Measurements from ENCODE around the gene ATF6B.
A peak's percentile ranks its signal among the peaks of the same experiment; 100 is the strongest.

The ATF6B gene

DNA sequence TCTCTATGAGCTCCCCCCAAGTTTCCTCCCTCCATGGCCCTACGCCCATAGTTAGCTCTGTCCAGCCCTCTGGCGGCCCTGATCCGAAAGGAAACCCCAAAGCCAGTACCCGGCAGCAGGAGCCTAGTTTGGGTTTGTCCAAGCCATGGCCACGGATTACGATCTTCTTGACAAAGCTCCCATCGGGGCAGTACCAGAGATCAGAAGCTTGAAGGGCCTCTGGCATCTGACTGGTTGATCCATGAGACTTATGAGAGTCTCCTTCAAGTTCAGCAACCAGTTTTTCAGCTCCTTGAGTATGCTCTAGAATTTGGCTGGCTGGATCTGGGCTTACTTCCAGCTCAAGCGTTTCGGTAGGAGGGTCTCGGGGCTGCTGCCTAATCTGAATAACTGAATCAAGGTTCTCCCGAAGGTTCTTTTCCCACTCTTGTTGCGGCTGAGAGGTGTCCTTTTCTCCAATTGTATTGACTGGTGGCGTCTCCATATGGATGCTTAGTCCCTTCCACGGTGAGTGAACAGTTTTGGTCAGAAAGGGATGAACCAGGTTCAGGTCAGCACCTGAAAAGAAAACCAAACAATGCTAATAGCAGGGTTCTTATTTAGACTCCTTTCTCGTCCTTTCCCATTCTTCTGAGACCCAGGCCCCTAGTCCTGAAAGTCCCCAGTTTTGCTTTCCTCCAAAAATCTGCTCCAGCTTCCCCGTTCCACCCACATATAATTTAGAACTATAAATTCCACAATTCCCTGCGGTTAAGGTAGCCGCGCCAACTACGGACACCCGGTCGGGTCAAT lies 1.4 kb upstream of the ATF6B start:
- no peak for DNase-seq

DNA sequence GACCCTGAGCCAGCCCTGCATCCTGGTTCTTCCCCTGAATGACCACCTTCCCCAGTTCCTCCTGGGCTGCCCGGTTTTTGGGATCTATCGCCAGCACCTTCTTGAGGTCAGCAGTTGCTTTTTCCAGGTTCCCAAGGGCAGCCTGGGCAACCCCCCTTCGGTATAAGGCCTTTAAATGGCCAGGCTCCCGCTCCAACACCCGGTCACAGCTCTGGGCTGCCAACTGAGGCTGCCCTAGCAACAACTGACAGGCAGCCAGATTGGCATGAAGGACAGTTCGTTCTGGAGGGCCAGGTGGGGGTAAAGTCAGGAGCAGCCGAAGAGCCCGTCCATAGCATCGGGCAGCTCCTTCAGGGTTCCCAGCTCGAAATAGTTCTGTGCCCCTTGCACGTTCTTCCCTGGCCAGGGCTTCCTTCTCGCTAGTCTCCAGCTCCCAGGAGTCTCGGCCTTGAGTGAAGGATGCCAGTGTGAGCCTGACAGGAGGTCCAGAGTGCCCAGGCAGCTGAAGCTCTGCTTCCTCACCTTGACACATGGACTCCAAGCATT lies 778 bp upstream of the ATF6B start:
- no peak for DNase-seq

DNA sequence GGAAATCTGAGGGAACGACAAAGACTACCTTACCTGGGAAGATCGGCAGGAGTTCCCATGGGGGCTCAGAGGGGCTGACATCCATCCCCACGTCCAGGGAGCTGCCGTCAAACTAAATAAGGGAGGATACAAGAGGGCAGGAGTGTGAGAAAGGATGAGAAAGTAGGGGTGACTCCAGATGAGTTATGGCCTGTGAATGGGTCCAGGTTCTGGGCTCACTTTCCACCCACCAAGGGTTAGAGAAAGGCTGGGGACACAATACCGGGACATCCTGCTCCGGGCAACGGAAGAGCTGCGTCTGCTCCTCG lies 683 bp downstream of the ATF6B start:
- no peak for DNase-seq

DNA sequence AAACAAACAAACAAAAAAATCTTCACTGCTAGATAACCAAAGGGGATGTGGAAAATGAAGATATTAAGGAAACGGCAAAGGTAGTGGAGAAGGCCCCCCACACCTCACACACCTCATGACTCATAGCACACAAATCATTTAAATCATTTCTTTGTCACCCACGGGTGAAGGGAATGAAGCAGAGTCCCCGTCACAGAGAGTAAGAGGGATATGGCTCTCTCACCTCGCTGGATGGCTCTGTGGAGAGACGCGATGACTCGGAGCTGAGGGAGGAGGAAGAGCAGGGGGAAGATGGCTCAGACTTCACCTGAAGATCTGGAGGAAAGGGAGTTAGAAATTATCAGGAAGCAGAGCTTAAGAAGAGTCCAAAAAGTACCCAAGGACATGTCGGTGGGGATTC lies 1.2 kb downstream of the ATF6B start:
- no peak for DNase-seq

DNA sequence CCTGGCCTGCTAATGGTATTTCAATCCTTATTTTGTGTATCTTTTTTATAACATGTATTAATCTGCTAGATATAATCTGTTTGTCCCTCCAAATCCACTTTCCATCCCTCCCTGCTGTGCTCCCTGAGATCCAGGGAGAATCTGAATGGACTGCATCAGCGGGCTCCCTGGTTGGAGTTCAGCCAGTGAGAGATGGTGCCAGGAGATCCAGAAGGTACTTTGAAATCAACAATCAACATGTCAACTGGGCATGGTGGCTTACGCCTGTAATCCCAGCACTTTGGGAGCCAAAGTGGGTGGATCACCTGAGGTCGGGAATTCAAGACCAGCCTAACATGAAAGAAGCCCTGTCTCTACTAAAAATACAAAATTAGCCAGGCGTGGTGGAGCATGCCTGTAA lies 4.4 kb downstream of the ATF6B start:
- DNase-seq, result no peak

DNA sequence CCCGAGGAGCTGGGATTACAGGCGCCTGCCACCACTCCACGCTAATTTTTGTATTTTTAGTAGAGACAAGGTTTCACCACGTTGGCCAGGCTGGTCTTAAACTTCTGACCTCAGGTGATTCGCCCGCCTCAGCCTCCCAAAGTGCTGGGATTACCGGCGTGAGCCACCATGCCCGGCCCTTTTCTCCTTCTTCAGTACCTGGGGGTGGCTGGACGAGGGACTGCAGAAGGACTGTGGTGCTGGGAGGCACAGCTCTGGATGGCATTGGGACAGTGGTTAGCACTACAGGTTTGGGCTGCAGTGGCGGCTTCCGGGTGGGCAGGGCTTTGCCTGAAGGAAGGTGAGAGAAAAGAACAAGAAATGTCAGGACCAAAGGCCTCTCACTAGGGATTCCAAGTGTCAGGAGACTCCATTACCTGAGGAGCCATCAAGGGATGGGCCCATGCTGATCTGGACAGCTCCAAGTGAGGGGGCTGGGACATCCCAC lies 7.4 kb downstream of the ATF6B start:
- DNase-seq, result no peak

DNA sequence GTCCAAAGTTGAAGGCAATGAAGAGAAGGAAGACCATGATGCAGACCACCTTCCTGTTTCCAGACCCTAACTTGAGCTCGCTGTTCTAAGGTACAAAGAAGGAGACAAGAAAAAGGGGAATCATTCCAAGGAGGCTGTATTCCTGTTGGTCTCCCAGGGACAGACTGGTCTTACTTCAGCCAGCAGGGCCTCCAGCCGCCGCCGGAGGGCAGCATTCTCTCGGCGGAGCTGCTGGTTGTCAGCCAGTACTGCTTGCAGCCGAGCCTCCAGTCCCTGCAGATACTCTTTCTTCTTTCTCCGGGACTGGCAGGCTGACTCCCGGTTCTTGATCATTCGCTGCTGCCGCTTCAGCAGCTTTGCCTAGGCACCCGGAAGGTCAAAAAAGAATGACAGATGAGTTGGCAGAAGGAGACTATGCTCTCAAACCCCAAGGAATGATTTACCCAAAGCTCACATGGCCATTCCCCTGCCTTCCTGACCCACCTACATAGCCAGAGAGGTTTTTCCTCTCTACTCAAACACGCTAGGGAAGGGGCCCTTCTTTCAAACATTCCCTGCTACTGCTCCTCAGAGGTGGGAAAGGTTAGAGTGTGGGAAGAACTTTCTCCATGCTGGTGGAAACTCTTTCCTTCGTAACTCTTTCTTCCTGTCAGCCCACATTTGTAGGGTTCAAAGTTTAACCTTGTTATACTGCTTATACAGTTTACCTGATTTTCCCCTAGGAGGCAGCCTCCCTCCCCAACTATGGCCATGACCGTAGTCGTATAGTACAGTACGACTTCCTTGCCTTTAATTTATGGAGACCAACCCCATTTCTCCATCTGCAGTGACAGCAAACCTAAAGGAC lies 9.0 kb downstream of the ATF6B start:
- DNase-seq, result peak; percentile 61

DNA sequence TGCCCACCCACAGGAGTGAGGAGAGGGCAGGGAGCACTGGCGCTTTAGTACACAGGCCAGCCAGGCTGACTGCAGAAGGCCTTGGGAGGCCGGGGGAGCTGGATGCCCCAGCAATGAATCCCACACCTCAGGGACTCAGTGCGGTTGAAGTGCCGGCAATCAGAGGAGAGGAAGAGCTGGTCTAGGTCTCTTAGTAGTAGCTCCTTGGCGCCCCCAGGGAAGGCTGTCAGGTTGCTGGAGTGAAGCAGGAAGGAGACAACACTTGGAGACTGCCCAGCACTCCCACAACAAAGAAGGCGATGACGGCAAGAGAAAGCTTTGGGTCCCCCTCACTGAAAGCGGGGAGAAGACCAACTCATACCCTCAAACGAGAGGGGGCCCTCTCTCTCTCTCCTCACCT lies 10.6 kb downstream of the ATF6B start:
- DNase-seq, result no peak

DNA sequence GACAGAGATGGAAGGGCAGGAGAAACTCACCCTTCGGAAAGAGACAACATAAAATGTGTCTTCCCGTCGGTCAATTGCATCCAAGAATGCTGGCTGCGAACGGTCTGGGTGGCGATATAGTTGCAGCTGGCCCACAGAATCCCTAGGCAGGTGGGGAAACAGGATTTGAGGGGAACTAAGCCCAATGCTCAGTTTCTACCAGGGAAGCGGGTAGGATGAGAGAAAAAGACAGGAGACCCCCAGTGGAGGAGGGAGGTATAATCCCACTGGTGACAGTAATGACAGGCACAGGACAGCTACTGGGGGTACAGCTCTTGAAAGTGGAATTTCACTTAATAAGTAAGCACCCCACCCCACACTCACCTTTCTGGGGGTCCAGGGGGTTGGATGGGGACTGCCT lies 11.4 kb downstream of the ATF6B start:
- no peak for DNase-seq

DNA sequence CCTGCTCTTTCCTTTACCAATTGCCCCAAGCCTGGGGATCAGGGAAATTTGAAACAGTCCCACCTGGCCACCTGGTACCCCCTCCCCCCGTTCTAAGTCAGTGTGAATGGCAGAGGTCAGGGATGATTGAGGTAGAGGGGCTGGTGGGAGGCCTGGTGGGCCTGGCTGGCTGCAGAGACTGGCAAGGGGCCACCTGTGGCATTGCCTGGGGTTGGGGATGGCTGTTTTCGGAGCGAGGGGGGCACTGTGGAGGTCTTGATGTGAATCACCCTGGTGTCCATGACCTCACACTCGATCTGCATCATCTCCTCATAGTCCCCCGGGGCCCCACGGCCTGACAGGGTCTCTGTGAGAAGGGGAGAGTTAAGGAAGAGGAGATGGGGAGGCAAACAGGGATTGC lies 12.4 kb downstream of the ATF6B start:
- no peak for DNase-seq

DNA sequence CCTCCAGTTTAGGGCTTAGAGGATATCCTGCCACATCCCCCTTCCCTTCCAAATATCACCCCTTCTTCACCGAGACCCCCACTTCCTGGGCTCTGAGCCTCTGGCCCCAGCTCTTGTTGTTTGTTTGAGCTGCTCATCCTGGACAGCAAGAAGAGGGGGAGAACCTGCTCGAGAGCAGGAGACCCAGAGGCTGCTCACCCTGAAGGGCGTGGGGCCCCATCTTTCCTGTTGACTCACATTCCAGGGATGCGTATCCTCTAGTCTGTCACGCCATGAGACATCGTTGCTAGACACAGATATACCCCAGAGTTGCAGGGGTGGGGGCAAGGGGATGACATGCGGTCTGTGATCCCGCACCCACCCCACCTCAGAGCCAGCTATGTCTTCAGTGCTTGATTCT lies 13.2 kb downstream of the ATF6B start:
- peak; percentile 8 for DNase-seq

DNA sequence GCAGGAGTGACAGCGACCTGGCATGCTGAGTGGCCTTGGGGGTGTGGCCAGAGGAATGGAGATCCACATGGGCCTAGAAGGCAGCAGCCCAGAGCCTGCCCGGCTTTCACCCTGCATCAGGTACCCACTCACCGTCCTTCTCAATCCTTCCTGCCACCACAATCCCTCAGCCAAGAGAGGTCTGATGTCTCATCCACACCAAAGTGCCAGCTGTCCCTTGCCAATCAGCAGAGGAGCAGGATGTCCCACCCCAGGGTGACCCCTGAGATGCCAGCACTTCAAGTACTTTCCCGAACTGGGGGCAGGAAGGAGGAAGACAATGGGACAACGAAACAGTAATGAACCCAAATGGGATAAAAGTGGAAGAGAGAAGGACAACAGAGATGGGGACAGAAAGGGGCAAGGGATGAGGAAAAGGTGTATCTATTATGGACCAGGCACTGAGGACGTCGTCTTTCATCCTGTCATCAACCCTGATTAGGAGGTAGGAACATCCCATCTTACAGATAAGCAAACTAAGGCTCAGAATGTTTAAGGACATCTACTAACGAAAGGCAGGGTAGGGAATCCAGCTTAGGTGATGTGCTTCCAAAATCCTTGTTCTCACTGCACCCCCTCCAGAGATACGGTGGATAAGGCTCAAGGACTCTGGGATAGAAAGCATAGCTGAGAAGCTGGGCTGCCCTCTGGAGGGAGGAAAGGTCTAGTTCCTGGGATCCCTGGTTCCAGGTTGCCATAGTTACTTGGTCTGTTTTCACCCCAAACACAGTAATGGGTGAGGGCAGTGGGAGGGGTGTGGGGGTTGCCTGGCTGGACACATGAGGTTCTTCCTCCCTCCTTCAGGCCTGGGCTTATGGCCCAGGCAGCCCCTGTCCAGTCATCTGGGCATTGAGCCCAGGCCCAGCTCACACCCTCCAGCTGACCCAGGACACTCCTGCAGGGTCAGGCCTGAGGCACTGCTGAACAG lies 14.4 kb downstream of the ATF6B start:
- DNase-seq, result peak; percentile 85

DNA sequence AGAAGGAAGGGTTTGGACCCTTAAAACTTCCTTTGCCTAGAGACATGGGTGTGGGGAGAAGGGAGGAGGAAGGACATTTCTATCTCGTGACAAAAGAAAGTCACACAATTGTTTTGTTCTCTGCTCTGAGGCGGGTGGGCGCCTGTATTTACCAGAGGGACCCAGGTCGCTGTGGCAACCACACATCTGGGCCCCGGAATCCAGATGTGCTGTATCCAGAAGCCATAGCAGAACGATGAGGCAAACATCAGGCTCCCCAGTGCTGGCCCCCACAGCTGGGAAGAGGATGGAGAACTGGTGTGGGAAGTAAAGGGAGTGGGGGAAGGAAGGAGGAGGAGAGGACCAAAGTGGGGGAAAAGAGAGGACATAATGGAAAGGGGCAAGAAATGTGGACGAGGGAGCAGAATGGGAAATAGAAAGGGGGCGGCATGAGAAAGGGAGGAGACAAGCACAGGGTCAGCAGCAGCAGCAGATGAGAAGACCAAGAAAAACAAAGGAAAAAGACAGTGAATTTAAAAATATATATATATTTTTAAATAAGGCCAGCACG lies 15.5 kb downstream of the ATF6B start:
- no peak for DNase-seq

DNA sequence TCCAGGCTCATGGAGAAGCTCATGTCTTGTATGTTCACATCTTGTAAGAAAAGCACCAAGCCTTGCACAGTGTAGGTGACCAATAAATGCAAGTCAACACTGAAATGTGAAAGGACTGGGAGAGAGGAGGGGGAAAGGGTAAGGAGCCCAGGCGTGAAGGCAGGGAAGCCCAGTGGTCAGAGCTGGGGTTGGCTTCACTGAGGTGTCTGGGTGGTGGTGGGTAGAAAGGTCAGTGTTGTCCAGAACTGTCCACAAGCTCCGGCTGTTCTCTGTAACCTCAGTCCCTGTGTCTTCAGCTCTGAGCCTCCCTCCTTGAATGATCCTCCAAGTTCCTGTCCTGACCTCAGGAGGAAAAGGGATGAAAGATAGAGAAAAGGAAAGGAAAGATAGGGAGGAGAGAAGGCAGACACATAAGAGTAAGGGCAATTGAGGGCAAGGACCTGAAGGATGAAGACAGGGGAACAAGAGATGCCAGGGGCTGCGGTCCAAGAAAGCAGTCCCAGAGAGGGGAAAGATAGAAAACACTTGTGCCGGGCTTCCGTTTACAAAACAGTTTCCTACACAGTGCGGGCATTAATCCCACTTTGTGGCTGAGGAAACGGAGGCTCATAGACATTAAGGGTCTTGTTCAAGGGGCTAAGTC lies 16.5 kb downstream of the ATF6B start:
- no peak for DNase-seq

DNA sequence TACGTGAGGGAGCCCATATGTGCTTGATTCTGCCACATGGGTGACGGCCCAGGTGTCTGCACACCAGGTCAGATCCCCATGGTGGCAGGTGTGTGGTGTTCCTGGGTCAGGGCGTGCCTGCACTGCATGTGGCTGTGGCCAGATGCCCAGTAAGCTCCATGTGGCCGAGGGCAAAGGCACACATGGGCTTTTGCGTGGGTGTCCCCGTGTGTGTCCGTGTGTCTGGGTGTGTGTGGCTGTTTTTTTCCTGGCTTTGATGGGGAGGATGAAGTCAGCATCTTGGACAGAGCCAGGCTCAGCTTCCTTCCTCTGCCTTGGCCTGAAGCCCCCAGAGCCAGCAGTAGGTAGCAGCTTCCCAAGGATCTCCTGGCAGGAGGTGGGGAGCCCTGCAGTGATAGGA lies 17.4 kb downstream of the ATF6B start:
- no peak for DNase-seq

DNA sequence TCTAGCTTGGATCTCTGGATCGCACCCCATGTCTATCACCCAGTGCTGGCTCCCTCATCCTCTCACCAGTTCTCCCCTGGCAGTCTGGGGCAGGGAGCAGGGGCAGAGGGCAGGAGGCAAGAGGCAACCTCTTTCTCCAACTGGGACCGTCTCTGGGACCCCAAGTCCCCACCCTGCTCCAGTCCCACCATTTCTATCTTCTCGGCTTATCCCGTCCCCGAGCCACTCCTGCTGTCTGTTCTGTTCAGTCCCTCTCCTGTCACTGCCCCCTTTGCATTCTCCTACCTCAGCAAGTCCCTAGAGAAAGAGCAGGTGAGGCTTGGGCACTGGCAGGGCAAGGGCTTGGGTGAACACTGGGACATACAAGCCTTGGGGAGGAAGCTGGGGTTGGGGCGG lies 18.3 kb downstream of the ATF6B start:
- DNase-seq, result no peak

DNA sequence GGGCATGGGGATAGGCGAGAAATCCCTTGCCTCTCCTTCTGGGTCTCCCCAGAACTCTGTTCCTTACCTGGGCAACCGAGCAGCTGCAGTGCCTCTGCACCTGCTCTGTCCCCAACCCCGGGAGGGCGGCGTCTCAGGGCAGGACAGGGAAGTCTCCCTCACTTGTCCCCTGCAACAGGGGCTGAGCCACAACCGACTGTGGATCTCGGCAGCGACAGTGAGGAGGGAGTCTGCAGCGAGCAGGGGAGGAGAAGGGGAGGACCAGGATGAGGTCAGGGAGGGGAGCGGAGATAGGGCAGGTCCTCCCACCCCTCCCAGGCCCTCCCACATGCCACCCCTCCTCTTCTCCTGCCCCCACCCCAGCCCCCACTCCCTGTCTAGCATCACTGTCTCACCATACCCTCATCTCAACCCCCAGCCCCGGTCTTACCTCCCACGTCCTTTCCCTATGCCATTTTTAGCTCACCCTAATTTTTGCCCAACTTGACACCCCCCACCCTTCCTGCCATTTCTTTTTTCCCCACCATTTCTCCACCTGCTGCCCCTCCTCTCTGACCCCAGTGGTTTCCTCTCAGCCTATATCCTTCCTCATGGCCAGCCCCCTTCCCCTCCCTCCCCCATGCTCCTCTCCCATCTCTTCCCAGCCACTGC lies 18.8 kb downstream of the ATF6B start, which contains the start of gene TNXB:
TSS of gene TNXB (minus strand) at position 225 of the 651 bp plus-strand sequence. CDS start 11,140 bp downstream, outside the sequence.
- DNase-seq, result no peak

DNA sequence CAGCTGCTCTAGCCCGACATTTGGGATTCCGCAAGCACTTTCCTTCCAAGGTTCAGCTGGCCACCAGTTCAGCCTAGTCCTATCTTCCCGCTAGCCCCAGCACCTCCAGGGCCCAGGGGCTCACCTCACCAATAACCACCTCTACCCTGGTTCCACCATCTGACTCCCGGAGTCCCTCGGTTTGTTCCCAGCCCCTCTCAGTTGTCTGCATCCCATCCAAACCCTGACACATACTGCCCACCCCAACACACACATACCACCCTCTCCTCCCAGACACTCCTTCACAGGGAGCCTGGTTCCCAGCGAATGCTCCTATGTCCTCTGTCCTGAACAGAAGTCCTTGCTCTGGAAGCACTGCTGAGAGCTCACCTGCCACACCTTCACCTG lies 19.3 kb downstream of the ATF6B start:
- DNase-seq, result no peak

DNA sequence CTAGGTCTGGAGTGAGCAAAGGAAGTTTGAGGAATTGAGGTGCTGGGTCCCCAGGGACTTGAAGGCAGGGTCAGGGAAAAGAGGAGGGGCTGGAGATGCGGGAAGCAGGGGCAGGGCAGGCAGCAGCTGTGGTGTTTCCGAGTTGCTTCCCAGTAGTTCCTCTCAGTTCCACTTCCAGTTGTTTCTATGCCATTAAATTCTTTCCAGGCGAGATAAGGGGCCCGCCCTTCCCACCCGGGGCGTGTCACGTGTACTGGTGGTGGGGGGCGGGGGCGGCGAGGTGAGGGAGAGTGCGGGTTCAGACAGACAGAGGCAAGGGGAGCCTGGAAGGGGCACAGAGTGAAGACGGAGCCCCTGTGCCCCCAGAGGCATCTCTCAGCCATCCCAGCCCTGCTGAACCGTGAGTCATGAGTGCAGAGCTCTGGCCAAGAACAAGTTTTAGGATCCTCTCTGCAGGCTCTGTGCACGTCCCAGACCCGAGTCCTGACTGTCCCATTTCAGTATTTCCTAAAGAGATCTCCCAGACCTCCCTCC lies 19.9 kb downstream of the ATF6B start:
- DNase-seq, result peak; percentile 22

DNA sequence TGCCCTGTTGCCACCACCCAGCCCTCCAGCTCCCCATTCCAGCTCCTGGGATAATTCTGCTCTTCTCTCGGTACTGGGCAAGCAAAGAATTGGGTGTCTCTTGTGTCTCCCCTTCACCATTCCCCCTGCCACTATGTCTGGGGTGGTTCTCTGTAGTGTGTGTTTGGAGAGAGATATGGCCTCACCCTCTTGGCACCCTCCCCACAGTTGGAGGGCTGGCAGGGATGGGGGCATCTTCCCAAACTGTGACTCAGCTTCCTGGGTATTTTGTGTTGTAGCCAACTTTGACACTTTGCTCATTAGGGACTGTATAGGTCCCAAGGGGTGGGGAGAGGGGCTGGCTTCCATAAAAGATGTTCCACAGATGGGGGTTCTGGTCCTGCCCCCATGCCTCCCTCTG lies 20.6 kb downstream of the ATF6B start:
- no peak for DNase-seq

DNA sequence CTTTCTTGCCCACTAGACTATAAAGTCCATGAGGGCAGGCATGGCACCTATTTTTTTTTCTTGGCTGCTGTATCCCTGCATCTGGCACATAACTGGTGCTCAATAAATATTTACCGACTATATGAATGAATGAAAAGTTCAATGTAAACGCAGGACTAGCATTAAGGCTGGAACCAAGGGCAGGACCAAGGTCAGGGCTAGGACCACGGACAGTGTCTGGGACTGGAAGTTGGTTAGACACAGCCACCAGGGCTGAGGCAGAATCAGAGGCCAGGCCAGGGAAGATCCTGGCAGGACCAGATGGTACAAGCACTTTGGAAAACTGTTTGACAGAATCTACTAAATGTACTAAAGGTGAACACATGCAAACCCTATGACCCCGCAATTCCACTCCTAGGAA lies 22.6 kb downstream of the ATF6B start:
- no peak for DNase-seq

Measured in amniotic stem cell (primary cell).